ENCODE data around the gene FILIP1. TPM values are rescaled to one million over a fixed set of nuclear protein-coding genes. Genes with fewer than 3 reads are reported as not detected.

FILIP1 gene, protein sequence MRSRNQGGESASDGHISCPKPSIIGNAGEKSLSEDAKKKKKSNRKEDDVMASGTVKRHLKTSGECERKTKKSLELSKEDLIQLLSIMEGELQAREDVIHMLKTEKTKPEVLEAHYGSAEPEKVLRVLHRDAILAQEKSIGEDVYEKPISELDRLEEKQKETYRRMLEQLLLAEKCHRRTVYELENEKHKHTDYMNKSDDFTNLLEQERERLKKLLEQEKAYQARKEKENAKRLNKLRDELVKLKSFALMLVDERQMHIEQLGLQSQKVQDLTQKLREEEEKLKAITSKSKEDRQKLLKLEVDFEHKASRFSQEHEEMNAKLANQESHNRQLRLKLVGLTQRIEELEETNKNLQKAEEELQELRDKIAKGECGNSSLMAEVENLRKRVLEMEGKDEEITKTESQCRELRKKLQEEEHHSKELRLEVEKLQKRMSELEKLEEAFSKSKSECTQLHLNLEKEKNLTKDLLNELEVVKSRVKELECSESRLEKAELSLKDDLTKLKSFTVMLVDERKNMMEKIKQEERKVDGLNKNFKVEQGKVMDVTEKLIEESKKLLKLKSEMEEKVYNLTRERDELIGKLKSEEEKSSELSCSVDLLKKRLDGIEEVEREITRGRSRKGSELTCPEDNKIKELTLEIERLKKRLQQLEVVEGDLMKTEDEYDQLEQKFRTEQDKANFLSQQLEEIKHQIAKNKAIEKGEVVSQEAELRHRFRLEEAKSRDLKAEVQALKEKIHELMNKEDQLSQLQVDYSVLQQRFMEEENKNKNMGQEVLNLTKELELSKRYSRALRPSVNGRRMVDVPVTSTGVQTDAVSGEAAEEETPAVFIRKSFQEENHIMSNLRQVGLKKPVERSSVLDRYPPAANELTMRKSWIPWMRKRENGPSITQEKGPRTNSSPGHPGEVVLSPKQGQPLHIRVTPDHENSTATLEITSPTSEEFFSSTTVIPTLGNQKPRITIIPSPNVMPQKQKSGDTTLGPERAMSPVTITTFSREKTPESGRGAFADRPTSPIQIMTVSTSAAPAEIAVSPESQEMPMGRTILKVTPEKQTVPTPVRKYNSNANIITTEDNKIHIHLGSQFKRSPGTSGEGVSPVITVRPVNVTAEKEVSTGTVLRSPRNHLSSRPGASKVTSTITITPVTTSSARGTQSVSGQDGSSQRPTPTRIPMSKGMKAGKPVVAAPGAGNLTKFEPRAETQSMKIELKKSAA (N-terminal part only)
- 0.11 TPM in 1 of 2 replicates, not detected in the other for total RNA-seq (2014; rRNA removed; shearing (Covaris generic))

DNA sequence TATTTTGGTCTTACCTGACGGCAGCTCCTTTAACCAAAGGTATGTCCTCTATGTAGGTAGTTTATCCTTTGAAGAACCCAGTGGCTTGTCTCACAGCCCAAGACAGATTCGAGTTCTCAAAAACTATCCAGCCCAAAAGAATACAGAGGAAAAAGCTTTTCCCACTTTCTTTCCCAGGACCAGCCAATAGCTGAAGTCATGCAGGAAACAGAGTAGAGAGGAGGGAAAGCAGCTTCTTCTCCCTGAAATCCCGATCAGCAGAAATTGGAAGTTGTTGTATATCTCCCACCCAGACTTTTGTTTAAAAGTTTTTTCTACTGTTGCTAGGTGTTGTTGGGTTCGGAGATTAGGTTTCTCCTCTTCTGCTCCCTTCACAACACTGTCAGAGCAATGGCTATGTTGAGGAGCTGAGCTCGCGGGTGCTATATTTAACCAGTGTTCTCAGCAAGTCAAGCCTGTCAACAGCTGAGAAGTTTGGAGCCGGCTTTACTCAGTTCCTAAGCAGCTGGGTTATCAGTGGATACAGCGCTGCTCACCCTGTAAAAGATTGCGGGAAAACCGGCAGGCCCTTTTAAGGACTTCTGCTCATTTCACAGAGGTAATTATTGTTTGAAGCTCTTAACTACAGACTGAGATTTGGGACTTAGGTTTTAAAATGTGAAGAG is at the start of gene FILIP1:
Gene FILIP1 (minus strand): TSS at position 401 of the 665 bp plus-strand sequence. CDS start 78,828 bp downstream, outside the sequence.

DNA sequence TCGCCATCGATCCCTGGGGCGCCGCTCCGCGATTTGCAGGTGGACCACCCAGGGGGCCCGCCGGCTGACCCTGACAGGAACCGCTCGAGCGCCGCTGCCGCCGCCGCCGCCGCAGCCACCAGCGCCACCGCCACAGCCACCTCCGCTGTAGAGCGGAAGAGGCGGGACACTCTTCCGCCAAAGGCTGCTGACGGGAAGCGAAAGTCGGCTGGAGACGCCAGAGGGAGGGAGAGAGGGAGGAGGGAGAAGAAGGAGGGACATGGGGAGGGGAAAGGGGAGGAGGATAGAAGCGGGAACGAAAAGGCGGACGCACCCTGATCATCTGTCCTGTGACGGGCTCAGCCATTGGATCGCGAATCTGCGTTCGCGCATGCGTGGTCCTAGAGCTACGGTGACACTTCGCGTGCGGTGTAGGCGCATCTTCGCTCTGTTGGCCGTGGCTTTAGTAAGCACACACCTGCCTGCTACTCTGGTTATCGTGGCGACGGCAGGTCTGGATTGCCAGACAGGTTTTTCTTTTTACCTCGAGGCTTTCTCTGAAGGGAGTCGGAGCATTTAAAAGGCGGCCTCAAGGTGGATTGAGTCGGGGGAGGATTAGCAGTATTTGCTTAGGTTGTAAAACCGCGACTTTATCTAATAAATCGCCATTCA is 208.8 kb downstream of the FILIP1 start, which contains the start of gene TMEM30A:
Gene TMEM30A (minus strand): TSS at position 161 of the 651 bp plus-strand sequence. CDS start 154 bp downstream, at position 7.

DNA sequence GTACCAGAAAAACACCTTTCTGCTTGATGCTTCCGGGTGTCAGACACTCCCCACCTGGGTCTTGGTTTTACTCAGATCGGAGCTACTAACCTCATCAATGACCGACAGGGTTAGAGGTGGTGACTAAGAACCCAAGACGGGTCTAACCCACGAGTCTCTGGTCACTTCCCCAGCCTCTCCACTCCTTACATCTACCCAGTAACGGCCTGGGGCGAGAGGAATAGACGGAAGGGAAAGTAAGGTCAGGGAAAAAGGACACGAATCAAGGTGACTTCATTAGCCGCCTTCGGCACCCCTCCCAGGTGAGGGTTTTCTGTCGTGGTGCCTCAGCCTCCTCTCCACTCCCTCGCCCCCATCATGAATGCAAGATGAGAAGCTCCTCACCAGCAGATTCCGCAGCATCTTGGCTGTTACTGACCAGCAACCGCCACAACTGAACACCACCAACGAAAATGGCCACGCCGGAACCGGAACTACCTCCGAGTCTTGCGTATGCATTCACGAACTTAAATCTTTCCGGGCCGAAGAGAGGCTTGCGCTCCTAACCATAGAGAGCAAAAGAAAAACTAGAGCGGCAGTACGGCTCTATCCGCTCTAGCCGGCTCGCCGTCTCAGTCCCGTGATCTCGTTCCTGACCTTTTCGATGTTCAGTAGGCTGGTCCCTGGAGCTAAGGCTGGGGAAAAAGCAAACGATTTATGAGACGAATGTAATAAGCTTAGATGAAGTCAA is 250.1 kb downstream of the FILIP1 start, which contains the start of gene COX7A2:
Gene COX7A2 (minus strand): TSS at position 469 of the 730 bp plus-strand sequence. CDS start 67 bp downstream, at position 402.

Small RNAs within 50 kb of the gene (small RNA-seq; reads per million reads assigned to genes)
- not detected for gene MIR4463
- gene RF00012 = 0.54 reads per million, percentile 29 among the genes with 10 or more reads in this experiment
- gene RNU1-34P = 0.17 reads per million

Other genes starting within 250 kb of the FILIP1 start
- gene COX7A2, start 250.0 kb downstream of the FILIP1 start, total RNA-seq (2014; rRNA removed; shearing (Covaris generic)) = 174 and 193 TPM in 2 replicates
- 33.3 and 34.1 TPM in 2 replicates for gene TMEM30A, start 209.0 kb downstream of the FILIP1 start, total RNA-seq (2014; rRNA removed; shearing (Covaris generic))
- gene SENP6, start 108.1 kb upstream of the FILIP1 start, total RNA-seq (2014; rRNA removed; shearing (Covaris generic)) = 50.8 and 55.4 TPM in 2 replicates

Measured in A375 (cell line).